ENCODE results near the gene CNIH4.
"Not testable (repeated sequence)": the region's sequence is repeated elsewhere in the genome, so short reads cannot be mapped to it uniquely, and the experiment has no call there.

CNIH4 gene

GRCh38 chr1:224356685-224357625 is at the start of gene CNIH4:
CNIH4 (plus strand) TSS chr1:224356879; CDS start chr1:224356925, 46 bp downstream.
- peak; percentile 85 to 86 for DNase-seq (ENCODE audit: low read depth in 2 of 2)

DNA sequence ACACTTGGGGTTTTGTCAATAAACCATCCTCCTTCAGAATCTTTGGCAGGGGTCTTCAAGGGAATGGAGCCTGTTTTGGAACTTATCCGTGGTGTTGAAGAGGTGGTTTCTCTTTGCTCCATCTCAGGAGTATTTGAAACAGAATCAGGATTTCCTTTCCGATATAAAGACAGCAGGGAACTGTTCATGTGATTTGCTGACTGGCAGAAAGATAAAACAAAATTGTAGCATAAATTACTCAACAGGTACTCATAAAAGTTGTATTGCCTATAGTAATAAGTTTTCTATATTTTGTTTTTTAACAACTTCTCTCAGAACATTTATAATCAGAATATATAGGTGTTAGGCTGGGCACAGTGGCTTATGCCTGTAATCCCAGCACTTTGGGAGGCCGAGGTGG is 48.6 kb upstream of the CNIH4 start:
- DNase-seq (ENCODE audit: low read depth in 2 of 2): no peak

- not testable (repeated sequence) for DNase-seq (ENCODE audit: low read depth in 2 of 2)
Observed at GRCh38 chr1:224311503-224311902, 45.2 kb upstream of the CNIH4 start.

DNA sequence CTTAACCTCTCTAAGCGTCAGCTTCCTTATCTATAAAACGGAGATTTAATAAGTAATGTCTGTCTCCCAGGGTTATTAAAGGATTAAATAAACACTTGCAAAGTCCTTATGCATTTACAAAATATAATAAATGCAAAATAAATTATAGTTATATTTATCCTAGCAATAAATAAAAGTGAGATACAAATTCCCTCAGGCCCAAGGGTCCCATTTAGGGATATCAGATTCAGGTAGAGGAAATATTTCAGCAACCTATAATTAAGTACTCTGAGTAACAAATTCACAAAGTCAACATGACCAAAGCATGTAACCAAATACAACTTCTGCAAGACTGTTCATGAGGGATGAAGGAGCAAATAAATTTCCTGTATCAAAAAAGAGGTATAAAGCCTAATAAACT is 44.7 kb upstream of the CNIH4 start:
- DNase-seq (ENCODE audit: low read depth in 2 of 2): no peak

GRCh38 chr1:224317383-224318045 is 39.2 kb upstream of the CNIH4 start:
- DNase-seq (ENCODE audit: low read depth in 2 of 2): no peak

- DNase-seq (ENCODE audit: low read depth in 2 of 2): no peak
Observed at GRCh38 chr1:224321706-224322105, 35.0 kb upstream of the CNIH4 start.

DNA sequence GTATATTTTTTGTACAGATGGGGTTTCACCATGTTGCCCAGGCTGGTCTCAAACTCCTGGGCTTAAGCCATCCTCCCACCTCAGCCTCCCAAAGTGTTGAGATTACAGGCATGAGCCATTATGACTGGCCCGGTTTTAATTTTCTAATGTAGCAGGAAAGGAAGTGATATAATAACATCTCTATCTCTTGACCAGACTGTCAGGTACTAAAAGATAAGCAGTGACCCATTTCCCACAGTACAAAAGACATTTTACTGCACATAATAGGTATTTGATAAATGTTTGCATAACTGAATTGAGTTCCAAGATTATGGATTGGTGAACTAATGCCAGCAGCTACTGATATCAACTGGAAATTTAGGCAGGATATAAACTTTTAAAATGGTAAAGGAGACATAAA is 30.7 kb upstream of the CNIH4 start:
- no peak for DNase-seq (ENCODE audit: low read depth in 2 of 2)

DNA sequence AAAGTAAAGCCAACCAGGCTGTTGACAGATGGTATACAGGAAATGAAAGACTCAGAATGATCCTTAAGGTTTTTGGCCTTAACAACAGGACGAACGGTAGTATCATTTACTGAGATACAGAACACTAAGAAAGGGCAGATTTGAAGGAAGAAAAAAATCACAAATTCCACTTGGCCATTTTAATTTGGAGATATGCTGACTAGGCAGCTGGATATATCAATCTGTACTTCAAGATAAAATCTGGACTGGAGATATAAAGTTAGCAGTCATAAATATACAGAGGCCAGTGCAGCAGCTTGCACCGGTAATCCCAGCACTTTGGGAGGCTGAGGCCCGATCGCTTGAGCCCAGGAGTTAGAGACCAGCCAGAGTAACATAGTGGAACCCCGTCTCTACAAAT is 28.0 kb upstream of the CNIH4 start:
- DNase-seq (ENCODE audit: low read depth in 2 of 2): no peak

DNA sequence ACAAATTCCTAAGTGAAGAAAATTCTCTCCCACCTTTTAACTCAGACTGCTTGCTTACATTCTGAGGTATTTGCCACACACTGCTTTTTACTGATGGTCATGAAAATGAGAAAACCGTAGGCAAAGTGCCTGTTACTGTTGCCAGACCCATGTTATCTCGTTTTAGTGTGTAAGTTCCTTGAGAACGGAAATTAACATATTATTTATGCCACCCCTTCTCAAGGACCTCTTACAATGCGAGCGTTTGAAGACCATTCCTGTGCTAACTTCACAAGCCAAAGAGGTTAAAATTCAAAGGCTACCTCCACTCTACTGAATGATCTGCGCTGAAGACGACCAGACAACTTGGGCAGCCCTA is 27.2 kb upstream of the CNIH4 start:
- no peak for DNase-seq (ENCODE audit: low read depth in 2 of 2)

DNA sequence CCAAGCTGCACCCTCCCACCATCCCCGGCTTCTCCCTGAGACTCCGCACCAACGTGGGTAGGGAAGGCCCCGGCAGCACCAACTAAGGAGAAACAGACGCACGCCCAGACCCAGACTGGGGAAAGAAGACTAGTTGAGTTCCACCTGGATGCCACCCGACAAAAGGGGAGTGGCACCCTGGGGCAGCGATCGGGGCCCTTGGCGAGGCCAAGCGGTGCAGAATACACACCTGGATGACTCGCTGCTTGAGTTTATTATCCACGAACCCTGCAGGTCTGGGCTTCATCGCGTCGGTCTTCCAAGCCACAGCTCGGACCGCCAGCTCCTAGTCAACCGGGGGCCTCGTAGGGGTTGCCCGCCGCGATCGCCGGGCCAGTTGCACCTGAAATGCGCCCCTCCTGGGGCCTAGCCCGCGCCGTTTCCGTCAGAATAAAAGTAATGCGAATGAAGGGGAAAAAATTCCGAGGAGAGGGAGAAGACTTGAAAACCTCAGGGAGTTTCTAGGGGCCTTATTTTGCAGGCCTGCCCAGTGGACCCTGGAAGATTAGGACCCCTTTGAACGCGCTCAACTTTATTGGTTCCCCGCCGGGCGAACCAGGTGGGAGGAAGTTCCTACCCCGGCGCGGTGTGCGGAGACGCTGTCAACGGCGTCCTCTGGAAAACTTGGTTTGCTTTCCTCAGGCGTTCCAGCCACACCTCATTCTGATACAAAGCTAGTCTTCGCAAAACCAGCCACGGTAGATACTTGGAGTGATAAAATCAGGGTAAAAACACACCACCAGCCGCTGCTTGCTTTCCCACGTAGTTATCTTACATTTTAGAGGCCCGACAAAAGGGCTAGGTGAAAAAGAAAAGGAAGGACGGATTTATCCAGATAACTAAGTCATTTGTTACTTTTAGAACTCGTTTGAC is 26.6 kb upstream of the CNIH4 start, which contains the start of gene NVL:
TSS of gene NVL (minus strand) at position 331 of the 912 bp plus-strand sequence. CDS start at position 286, 45 bp downstream.
- peak; percentile 48 to 68 for DNase-seq (ENCODE audit: low read depth in 2 of 2)

- no peak for DNase-seq (ENCODE audit: low read depth in 2 of 2)
Observed at GRCh38 chr1:224331326-224331725, 25.4 kb upstream of the CNIH4 start.

GRCh38 chr1:224331824-224332223 is 24.9 kb upstream of the CNIH4 start:
- DNase-seq (ENCODE audit: low read depth in 2 of 2): no peak

- no peak for DNase-seq (ENCODE audit: low read depth in 2 of 2)
Observed at GRCh38 chr1:224333309-224333926, 23.3 kb upstream of the CNIH4 start.

- no peak for DNase-seq (ENCODE audit: low read depth in 2 of 2)
Observed at GRCh38 chr1:224333939-224334786, 22.5 kb upstream of the CNIH4 start.

DNA sequence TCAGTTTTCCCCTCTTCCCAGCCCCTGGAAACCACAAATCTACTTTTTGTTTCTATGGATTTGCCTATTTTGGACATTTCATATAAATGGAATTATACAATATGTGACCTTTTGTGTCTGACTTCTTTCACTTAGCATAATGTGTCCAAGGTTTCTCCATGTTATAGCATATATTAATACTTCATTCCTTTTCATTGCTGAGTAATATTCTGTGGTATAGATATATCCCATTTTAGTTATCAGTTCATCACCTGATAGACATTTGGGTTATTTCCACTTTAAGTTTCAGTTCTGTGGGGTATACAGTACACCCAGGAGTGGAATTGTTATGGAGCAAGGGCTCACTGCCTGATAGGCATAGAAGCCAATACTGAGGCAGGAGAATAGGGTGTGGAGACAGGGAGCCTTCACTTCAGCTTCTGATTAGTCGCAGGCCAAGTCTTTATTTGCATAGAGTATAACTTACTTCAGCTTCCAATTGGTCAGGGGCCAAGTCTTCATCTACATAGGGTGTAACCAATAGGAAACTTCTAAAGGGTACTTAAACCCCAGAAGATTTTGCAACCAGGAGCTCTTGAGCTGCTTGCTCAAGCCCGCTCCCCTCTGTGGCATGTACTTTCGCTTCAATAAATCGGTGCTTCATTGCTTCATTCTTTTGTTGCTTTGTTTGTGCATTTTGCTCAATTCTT is 18.4 kb upstream of the CNIH4 start:
- no peak for DNase-seq (ENCODE audit: low read depth in 2 of 2)

- no peak for DNase-seq (ENCODE audit: low read depth in 2 of 2)
Observed at GRCh38 chr1:224339442-224340033, 17.1 kb upstream of the CNIH4 start.

- peak in 1 of 2 donors; percentile 7 for DNase-seq (ENCODE audit: low read depth in 2 of 2)
Observed at GRCh38 chr1:224340453-224341384, 16.0 kb upstream of the CNIH4 start.

DNA sequence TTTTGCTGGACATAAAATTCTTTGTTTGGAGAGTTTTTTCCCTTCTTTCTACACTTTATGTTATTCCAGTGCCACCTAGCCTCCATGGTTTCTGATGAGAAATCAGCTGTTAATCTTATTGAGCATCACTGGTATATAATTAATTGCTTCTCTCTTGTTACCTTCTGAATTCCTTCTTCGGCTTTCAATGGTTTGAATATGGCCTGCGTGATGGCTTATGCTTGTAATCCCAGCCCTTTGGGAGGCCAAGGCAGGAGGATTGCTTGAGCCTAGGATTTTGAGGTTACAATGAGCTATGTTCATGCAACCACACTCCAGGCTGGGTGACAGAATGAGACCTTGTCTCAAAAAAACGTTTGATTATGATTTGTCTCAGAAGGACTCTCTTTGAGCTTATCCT is 13.0 kb upstream of the CNIH4 start:
- no peak for DNase-seq (ENCODE audit: low read depth in 2 of 2)

Data from stimulated activated CD8-positive, alpha-beta memory T cell treated with anti-CD3 and anti-CD28 coated beads, Interleukin-7, amount 100 ng/mL, for 4 hours (primary cell).